Osteocyte (in vitro differentiated cells): ENCODE measurements around the gene MCM10. TPM values are rescaled to one million over a fixed set of nuclear protein-coding genes. Genes with fewer than 3 reads are reported as not detected.

Experiments
- DNase-seq: peaks from one replicate; pipeline ENCODE4 v3.0.0; 2021; ENCODE audit warnings: mixed read lengths; ENCODE audit not compliant: unreplicated experiment; ENCODE audit errors: extremely low spot score
- H3K27ac Mint-ChIP-seq: one replicate; pipeline ENCODE4 v1.8.0; 2021; ENCODE audit warnings: mild to moderate bottlenecking, mixed read lengths; ENCODE audit not compliant: unreplicated experiment
- H3K27me3 Mint-ChIP-seq: one replicate; pipeline ENCODE4 v1.8.0; 2021; ENCODE audit warnings: mixed read lengths; ENCODE audit not compliant: unreplicated experiment
- H3K36me3 Mint-ChIP-seq: one replicate; pipeline ENCODE4 v1.8.0; 2021; ENCODE audit warnings: mixed read lengths; ENCODE audit not compliant: unreplicated experiment
- H3K4me1 Mint-ChIP-seq: one replicate; pipeline ENCODE4 v1.8.0; 2021; ENCODE audit warnings: mixed read lengths; ENCODE audit not compliant: unreplicated experiment
- H3K4me3 Mint-ChIP-seq: one replicate; pipeline ENCODE4 v1.8.0; 2021; ENCODE audit warnings: mild to moderate bottlenecking, moderate library complexity, mixed read lengths; ENCODE audit not compliant: unreplicated experiment
- H3K9me3 Mint-ChIP-seq: one replicate; pipeline ENCODE4 v1.8.0; 2021; ENCODE audit warnings: mixed read lengths; ENCODE audit not compliant: unreplicated experiment
- total RNA-seq: library from RNA; stranded (reverse); gene quantifications from 2 replicates; pipeline ENCODE4 v1.2.1, GENCODE V29; 2021
- TF ChIP-seq, protein P1 (sequence below): fragments of 200-600 bp; sonication (generic); IDR thresholded peaks from 2 replicates; pipeline ENCODE4 v1.5.0; 2021; ENCODE audit warnings: antibody characterized with exemption, mild to moderate bottlenecking, moderate library complexity

The MCM10 gene
- total RNA-seq, 1 donor from 2014 or later = 3.7 TPM

DNA sequence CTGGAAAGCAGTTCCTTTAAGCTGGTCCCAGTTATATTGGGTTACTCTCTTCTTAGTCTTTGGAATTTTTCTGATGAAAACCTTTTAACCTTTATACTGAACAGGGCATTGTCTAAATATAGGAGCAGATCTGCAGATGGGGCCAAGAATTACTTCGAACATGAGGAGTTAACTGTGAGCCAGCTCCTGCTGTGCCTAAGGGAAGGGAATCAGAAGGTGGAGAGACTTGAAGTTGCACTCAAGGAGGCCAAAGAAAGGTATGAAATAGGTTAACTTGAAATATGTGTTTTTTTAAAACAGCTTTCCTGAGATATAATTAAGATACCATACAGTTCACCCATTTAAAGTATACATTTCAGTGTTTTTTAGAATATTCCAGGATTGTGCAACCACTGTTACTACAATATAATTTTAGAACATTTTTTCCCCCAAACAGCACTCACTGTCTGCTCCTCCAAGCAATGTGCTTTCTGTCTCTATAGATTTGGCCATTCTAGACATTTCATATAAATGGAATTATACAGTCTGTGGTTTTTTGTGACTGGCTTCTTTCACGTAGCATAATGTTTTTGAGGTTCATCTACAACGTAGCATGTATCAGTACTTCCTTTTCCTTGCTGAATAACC, 42.5 kb upstream of the MCM10 start:
- peak overlapping the region; percentile 37 for H3K27ac Mint-ChIP-seq
- peaks cover 71% of the 10 kb centered on the region for H3K36me3 Mint-ChIP-seq

DNA sequence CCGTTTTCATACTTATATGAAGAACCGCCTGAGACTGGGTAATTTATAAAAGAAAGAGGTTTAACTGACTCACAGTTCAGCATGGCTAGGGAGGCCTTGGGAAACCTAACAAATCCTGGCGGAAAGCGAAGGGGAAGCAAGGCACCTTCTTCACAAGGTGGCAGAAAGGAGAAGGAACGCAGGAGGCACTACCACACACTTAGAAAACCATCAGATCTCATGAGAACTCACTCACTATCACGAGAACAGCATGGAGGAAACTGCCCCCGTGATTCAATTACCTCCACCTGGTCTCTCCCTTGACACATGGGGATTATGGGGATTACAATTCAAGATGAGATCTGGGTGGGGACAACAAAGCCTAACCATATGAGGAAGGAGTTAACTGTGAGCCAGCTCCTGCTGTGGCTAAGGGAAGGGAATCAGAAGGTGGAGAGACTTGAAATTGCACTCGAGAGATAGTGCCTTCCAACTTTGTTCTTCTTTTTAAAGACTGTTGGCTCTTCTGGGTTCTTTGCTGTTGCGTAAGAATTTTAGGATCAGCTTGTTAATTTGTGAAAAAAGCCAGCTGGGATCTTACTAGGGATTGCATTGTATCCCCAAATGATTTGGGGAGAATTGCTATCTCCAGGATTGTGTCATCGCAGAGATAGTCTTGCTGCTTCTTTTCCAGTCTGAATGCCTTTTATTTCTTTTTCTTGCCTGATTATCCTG, 40.4 kb upstream of the MCM10 start:
- TF ChIP-seq, protein P1, sequence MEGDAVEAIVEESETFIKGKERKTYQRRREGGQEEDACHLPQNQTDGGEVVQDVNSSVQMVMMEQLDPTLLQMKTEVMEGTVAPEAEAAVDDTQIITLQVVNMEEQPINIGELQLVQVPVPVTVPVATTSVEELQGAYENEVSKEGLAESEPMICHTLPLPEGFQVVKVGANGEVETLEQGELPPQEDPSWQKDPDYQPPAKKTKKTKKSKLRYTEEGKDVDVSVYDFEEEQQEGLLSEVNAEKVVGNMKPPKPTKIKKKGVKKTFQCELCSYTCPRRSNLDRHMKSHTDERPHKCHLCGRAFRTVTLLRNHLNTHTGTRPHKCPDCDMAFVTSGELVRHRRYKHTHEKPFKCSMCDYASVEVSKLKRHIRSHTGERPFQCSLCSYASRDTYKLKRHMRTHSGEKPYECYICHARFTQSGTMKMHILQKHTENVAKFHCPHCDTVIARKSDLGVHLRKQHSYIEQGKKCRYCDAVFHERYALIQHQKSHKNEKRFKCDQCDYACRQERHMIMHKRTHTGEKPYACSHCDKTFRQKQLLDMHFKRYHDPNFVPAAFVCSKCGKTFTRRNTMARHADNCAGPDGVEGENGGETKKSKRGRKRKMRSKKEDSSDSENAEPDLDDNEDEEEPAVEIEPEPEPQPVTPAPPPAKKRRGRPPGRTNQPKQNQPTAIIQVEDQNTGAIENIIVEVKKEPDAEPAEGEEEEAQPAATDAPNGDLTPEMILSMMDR = no peak
- H3K36me3 Mint-ChIP-seq = peaks cover 76% of the 10 kb centered on the region
- peaks cover 6% of the 10 kb centered on the region for H3K4me1 Mint-ChIP-seq

More for the DNA sequence above, 42.5 kb upstream of the MCM10 start:
- Mint-ChIP-seq H3K4me3 (no peak overlapping the region), H3K4me1 (peaks cover 6% of the 10 kb centered on the region), H3K27me3 (no peaks in the 10 kb centered on the region), H3K9me3 (no peaks in the 10 kb centered on the region)
- TF ChIP-seq, protein P1 = no peak
- DNase-seq = no peak

DNA sequence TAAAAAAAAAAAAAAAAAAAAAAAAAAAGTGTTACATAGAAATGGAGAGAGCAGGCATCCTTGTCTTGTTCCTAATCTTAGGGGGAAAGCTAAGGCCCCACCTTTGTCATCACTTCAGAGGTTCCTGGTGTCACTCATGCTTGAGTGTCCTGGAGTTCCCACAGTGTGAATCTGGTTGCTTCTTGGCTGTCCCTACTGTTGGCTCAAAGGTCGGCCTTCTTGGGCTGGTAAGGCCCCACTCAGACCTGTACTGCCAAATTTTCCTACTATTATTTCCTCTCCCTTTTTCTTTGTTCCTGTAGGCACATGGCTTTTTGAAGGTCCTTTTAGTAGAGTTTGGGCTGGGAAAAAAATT, 39.9 kb upstream of the MCM10 start:
- Mint-ChIP-seq H3K27ac (no peak overlapping the region), H3K36me3 (peaks cover 75% of the 10 kb centered on the region), H3K27me3 (no peaks in the 10 kb centered on the region), H3K9me3 (no peaks in the 10 kb centered on the region), H3K4me1 (peaks cover 6% of the 10 kb centered on the region), H3K4me3 (no peak overlapping the region)
- DNase-seq = no peak
- TF ChIP-seq, protein P1 = no peak

More for the DNA sequence above, 40.4 kb upstream of the MCM10 start:
- H3K4me3 Mint-ChIP-seq = no peak overlapping the region
- peak overlapping the region; percentile 4 for H3K27ac Mint-ChIP-seq
- H3K9me3 Mint-ChIP-seq = no peaks in the 10 kb centered on the region
- no peak for DNase-seq
- no peaks in the 10 kb centered on the region for H3K27me3 Mint-ChIP-seq

DNA sequence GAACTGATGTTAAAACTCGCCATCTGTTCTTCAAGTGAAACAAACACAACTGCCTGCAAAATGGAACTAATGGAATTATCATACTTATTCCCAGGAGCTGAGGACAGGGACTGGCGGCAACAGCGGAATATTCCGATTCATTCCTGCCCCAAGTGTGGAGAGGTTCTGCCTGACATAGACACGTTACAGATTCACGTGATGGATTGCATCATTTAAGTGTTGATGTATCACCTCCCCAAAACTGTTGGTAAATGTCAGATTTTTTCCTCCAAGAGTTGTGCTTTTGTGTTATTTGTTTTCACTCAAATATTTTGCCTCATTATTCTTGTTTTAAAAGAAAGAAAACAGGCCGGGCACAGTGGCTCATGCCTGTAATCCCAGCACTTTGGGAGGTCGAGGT, 24.7 kb upstream of the MCM10 start:
- no peak for DNase-seq
- no peaks in the 10 kb centered on the region for H3K4me1 Mint-ChIP-seq
- H3K4me3 Mint-ChIP-seq = no peak overlapping the region
- H3K9me3 Mint-ChIP-seq = no peaks in the 10 kb centered on the region
- no peak overlapping the region for H3K27ac Mint-ChIP-seq
- TF ChIP-seq, protein P1 = no peak
- H3K27me3 Mint-ChIP-seq = no peaks in the 10 kb centered on the region
- peaks cover 64% of the 10 kb centered on the region for H3K36me3 Mint-ChIP-seq

GRCh38 chr10:13139150-13139549, 22.2 kb upstream of the MCM10 start:
- Mint-ChIP-seq H3K4me1 (peaks cover 2% of the 10 kb centered on the region), H3K4me3 (no peak overlapping the region), H3K27ac (no peak overlapping the region), H3K27me3 (no peaks in the 10 kb centered on the region), H3K36me3 (peaks cover 62% of the 10 kb centered on the region), H3K9me3 (peaks cover under 1% of the 10 kb centered on the region)
- no peak for DNase-seq
- TF ChIP-seq, protein P1 = no peak
